Measurements from ENCODE around the gene TP53RK.

TP53RK gene

DNA sequence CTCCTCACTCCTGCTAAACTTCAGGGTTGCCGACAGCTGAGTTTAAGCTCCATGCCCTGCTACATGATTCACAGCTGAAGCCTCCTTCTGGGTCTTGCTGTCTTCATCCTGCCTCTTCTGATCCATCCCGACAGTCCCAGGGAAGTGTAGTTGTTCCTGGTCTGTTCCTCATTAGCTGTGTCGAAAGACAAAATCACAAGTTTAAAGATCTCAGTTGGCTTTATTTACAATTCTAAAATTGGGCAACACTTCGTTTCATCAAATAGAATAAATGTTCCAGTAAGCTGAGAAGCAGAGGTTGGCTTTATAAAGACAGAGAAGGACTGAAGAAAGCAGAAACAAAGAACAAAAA lies 16.1 kb upstream of the TP53RK start:
- DNase-seq, result no peak

DNA sequence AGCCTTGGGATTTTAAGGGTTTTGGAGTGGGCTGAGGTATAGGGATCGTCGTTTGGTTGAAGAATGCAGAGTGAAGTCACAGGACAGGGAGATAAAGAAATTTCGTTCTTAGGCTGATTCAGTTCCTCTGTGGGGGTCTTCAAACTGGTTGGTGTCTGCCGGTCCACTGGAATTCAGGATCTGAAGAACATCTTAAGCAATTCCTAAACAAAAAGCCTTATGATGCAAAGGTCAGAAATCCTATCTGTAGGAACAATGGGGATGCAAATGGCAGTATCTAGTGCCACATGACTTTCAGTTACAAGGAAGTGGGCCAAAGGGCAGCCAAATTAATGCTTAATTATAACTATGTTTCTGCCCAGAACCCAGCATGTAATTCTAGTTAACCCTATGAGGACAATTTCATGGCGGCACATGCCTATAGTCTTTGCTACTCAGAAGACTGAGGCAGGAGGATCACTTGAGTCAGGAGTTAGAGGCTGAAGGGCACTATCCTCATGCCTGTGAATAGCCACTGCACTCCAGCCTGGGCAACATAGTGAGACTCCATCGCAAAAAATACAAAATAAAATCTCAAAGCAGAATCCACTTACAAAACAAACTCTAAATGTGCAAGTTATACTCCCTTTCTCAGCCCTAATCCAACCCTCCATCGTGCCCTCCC lies 15.6 kb upstream of the TP53RK start:
- DNase-seq, result no peak

DNA sequence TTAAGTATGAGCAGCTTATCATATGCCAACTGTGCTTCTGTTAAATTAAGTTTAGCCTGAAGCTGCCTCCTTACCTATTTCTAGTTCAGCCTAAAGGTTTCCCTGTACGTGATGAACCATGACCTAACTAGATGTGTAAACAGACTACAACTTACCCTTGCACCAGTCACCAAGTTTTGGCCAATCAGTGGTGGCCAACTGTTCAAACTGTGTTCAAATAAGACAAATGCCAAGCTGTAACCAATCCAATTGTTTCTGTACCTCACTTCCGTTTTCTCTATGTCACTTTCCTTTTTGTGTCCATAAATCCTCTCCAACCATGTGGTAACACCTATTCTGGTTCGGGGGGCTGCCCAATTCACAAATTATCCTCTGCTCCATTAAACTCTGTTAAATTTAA lies 14.2 kb upstream of the TP53RK start:
- no peak for DNase-seq

DNA sequence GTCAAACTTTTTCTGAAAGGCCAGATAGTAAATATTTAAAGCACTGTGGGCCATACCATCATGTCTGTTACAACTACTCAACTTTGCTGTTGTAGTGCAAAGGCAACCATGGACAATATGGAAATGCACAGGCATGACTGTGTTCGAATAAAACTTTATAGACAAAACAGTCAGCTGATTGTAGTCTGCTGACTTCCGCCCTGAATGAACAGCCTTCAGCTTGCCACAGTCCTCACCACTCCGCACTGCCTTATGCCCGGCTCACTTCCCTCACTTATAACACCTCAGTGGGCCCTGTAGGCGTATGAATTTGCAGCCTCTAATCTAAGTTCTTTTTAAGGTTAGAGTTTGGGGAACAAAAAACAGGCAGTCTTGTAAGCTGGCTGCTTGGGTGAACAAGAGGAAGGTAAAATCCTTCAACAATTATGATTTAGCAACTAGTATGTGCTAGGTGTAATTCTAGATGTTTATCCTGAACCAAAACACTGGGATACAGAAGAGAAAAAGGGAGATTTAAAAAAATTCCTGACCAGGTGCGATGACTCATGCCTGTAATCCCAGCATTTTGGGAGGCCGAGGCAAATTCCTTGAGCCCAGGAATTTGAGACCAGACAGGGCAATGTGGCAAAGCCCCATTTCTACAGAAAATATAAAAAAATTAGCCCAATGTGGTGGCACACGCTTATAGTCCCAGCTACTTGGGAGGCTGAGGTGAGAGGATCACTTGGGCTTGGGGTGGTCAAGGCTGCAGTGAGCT lies 13.4 kb upstream of the TP53RK start:
- no peak for DNase-seq

DNA sequence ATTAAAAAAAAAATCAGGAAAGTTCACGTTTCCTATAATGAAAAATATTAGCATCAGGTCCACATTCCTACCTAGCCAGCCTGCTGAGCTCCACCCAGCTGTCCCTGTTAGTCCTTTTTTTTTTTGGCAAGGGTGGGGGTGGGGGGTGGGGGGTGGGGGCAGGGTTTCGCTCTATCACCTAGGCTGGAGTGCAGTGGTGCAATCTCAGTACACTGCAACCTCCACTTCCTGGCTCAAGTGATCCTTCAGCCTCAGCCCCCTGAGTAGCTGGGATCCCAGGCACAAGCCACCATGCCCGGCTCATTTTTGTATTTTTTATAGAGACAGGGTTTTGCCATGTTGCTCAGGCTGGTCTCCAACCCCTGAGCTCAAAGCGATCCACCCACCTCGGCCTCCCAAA lies 12.7 kb upstream of the TP53RK start:
- DNase-seq, result no peak

DNA sequence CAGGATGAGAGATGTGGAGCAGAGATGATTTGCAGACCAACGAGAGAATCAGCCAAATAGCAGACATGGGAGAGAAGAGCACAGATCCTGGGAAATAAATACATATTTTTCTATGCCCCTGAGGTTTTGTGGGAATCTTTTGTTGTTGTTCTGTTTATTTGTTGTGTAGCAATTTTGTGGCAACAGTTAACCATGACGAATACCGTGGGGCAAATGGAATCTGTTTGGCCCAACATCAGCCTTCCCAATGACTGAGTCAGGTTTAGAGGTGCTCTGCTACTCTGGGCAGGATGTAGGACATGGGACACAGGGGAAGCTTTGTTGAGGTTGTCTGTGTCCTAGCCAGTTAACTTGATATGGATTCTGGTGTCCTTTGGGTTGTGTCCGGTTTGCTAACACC lies 12.3 kb upstream of the TP53RK start:
- DNase-seq, result no peak

DNA sequence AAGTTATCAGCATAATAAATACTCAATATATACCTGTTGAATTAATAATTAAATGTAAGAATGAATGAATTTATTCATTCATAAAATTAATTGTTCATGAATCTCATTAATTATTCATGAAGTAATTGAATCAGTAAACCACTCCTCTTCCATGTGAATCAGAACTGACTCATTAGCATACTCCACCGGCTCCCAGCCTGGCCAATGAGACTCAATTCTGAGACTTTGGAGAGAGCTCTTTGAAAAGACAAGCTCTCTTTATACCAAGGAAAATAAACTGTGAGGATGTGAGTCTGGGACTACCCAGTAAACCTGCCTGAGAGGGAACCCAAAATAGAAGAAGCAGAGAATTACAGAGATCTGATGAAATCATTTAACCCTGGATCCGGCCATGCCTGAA lies 11.8 kb upstream of the TP53RK start:
- DNase-seq, result no peak

DNA sequence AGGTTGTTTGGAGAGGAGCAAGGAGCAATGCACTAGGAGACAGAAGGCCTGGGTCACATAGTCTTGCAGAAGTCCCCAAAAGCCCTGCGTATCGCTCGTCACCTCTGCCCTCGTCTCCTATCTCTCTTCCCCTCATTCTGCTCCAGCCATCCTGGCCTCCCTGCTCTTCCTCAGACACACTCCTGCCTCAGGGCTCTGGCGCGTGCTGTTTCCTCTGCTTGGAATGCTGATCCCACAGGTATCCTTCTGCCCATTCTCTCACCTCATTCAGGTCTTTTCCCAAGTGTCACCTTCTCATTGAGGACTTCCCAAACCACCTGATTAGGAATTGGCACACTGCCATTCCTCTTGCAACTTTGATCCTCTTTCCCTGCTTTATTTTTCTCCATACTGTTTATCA lies 11.2 kb upstream of the TP53RK start:
- DNase-seq, result no peak

DNA sequence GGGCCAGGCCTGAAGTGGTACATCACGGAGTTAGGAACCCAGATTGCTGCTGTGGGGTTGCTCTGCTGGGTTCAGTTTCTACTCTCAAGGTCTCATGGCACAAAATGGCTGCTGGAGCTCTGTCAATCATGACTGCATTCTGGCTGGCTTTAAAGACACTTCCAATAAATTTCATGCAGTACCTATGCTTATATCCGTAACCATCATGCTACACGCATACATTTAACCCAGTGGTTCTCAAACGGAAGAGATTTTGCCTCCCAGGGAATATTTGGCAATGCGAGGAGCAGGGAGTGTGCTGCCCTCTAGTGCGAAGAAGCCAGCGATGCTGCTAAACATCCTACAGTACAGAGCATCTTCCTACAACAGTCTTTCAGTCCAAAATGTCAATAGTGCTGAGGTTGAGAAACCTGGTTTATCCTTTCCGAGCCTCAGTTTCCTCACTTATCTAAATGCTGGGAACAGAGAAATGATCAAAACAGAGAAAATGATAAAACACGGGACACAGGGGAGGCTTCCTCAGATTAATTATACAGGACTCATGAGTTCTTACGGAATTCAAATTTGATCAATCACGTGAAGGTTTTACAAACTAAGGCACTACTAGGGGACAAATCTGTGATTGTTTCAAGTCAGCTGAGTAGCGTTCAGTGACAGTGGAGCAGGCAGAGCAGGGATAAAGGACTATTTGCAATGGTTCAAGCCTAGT lies 10.6 kb upstream of the TP53RK start:
- no peak for DNase-seq

DNA sequence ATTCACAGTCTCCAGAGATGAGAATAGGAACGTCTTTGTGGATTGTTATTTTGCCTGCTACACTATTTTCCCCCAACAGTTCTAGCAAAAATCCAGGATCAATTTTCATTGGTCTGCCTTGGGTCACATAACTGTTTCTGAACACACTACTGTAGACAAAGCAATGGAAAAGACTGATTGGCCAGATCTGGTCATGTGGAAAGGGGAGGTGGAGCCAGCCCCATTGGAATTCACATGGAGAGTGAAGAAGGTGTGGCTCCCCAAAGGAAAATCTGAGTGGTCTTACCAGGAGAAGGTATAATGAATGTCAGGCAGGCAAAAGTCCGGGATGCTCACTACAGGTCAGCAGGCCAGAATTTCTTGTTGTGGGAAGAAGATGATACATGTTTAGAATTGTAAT lies 9.5 kb upstream of the TP53RK start:
- no peak for DNase-seq

DNA sequence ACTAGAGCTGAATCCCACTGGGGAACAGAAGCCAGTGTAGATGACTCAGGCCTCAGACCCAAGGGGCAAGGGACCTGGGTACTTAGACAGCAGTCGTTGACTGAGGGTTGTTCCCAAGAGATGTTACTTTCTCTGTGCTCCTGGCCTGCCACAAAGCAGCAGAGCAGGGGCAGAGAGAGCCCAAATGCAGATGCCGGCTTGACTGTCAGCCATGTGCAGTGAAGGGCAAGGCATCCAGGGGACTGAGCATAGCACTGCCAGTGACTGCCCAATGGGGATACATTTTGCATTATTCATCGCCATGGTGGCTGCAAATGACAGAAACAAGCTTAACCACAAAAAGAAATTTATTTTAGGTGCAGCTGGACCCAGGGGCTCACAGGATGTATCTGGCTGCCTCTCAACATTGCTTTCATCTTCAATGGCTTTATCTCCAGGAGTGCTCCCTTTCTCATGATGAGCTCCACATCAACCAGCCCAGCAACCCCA lies 7.6 kb upstream of the TP53RK start:
- DNase-seq, result no peak

DNA sequence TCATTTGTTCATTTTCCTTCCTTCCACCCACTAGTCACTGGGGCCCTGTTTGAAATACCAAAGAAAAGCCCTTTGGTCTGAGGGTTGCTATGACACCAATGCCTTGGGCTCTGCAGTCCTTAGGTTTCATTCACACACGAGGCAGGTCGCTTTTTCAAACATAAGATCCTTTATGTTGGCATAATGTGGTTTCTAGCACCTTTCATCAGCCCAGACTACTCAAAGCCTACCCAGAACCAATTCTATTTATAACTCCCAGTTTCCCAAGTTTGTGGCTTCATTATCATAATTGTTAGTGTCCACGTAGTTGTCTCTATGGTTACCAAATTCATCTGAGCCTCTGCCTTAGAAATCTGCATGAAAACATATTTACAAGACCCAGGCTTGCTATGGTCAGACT lies 6.6 kb upstream of the TP53RK start:
- no peak for DNase-seq

DNA sequence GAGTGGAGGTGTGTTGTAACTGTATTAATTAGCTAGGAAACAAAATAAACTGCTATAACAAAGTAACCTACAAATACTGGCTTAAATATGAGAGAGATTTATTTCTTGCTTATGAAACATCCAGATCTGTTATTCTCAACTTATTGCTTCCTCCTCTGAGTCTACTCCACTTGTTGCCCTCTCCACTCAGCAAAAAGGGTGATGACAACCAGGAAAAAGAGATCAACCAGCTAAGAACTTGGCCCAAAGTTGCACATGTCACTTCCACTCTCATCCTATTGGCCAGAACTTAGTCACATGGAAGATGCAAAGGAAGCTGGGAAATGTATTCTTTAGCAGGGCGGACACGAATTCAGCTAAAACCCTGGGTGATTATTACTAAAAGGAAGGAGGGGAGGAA lies 5.2 kb upstream of the TP53RK start:
- peak; percentile 37 for DNase-seq

DNA sequence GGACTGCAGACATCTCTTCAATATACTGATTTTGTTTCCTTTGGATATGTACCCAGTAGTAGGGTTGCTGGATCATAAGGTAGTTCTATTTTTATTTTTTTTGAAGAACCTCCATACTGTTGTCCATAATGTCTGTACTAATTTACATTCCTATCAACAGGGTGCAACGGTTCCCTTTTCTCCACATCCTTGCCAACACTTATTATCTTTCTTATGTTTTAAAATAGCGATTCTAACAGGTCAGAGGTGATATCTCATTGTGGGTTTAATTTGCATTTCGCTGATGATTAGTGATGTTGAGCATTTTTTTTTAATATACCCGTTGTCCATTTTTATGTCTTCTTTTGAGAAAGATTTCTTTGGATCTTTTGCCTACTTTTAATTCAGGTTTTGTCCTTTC lies 2.0 kb upstream of the TP53RK start:
- DNase-seq, result no peak

DNA sequence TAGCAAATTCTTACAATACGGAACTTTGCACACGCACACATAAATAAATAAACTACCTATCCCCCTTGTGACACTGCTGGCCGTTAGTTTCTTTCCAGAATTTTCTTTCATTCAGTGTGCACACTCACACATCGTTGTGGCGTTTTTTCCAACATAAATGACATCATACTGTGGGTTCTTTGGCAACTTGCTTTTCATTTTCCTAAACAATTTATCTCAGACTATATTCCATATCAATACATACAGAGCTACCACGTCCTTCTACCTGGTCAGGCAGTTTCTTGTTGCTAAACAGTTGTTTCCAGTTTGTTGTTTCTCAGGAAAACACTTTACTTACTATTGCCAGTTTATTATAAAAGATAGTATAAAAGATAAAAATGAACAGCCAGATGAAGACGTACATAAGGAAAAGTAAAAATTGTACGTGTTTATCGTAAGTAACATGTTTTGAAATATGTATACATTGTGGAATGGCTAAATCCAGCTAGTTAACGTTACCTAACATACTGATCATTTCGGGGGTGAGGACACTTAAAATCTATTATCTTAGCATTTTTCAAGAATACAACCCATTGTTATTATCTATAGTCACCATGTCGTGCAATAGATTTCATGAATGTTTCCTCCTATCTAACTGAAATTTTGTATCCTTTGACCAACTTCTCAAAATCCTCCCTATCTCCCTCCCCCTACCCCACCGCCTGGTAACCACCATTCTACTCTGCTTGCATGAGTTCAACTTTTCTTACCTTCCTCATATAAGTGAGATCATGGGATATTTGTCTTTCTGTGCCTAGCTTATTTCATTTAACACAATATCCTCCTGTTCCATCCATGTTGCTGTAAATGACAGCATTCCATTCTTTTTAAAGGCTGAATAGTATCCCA lies 1.2 kb upstream of the TP53RK start:
- no peak for DNase-seq

DNA sequence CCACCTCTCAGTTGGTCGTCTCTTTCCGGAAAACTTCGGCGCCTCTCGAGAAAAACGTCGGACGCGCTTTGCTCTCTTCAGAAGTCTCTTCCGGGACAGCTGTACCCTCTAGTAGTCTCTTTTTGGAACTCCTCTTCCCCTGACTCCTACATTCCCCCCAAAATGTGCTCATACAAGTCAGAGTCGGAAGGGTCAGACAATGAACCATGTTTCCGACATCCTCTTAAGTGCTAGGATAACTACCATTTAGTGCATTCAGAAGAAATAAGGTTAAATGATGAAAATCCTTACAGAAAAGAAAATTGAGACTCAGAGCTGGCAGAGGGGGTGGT lies 476 bp upstream of the TP53RK start:
- no peak for DNase-seq

DNA sequence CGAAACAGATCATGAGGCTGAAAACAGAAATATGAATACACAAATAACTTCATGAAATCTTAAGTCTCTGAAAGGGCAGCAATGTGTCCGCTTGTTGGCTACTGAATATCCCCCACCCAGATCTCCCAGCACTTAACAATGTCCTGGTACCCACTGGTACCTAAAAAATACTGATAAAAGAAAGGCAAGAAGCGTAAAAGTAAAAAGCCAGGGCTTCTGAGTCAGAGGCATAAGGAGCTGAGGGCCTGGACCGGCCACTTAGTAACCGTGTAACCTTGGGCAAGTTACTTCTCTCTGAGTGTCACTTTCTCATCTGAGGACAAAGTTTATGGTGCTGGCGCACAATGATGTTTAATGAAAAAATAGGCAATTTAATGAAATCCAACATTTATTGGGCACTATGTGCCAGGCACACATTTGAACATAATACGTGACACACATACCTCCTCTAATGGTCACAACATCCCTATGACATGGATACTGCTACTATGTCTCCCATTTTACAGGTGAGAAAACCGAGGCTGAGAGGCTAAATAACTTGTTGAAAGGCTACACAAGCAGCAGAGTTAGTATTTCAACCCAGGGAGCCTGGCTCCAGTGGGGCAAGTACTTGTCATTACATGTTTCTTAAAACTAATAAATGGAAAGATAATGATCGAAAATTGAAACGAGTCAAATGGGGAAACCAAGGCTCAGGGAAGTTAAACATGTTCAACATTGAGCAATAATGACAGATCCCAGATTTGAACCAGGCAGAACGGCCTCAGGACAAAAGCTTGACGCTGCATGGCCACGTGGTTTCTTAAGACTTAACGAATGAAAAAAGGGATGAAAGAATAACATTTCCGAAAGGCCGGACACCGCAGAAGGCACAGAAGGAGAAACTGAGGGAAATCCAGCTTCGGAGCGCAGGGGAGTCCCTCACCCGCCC lies 828 bp downstream of the TP53RK start:
- DNase-seq, result no peak

DNA sequence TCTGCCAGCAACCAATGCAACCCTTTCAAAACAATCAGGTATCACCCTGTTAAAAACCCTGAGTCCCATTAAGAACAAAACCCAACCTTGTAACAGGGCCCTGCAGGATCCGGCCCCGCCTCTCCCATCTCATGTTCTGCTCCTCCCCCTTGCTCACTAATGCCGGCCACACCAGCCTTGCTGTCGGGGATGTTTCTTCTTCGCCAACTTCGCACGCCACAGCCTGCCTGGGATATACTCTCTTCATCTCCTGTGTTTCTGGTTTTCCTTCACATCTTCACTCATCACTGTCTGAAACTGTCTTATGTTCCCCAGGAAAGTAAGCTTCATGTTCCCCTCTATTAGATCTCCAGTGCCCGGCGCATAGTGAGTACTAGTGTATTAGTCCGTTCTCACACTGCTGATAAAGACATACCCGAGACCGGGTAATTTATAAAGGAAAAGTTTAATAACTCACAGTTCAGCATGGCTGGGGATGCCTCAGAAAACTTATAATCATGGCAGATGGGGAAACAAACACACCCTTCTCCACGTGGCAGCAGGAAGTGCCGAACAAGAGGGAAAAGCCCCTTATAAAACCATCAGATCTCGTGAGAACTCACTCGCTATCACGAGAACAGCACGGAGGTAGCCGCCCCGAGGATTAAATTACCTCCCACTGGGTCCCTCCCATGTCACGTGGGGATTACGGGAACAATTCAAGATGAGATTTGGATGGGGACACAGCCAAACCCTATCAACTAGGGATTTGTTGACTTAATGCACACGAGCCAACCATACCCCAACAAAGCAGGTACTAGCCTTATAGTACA lies 5.1 kb downstream of the TP53RK start:
- DNase-seq, result no peak

DNA sequence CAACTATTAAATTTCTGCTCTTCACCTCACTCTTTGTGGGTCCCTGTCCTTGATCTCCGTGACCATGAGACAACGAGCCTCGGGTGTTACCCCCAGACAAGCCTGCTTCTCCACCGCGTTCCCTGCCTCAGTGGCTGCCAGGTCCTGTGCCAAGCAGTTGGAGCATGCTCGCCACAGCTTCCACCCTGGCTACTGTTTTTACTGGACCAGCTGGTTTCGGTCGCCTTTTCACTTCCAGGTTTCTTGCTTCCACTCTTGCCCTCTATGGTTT lies 5.6 kb downstream of the TP53RK start:
- no peak for DNase-seq

DNA sequence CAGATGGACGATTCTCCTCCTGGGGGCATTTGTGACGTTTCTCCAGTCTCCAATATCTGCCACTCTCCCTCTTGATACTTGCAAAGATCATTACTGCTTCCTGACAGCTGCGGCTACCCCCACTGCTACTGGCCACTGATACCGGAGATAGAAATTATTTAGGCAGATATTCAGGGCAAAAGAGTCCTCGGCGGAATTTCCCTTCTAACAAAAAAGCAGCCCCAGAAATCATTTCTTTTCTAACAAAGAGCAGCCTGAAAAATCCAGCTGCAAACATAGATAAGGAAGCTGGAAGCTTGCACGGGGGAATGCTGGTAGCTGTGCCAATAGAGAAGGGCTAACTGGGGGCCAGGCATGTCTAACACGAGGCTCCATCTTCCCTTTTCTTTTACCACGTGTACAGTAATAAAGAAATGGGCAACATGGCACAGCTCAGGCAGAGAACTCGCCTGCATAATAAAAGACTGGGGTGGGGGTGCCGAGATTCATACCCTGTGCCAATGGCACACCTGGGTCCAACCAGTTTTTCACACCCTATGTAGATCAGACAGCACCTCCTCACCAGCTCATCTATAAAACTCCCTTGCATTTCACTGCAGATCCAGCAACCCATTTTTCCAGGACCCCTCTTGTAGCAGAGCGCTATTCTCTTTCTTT lies 6.1 kb downstream of the TP53RK start:
- no peak for DNase-seq

All from NCI-H446 treated with DMSO at 0.1 percent for 48 hours (cell line).